H9 (cell line): ENCODE data around the gene ATP6V1G3. TPM values are rescaled to one million over a fixed set of nuclear protein-coding genes. Genes with fewer than 3 reads are reported as not detected.

Source experiments
- DNase-seq: peaks from one replicate; pipeline ENCODE4 v3.0.0-alpha.2; 2017
- H2AFZ ChIP-seq: one replicate; pipeline ENCODE4 v1.6.1; 2013; ENCODE audit warnings: mild to moderate bottlenecking, low read length, control low read depth, moderate library complexity
- H2AK5ac ChIP-seq: 2 replicates; pipeline ENCODE4 v1.6.1; 2013; ENCODE audit warnings: low read length, control low read depth, mixed read lengths; ENCODE audit not compliant: insufficient read length
- H2BK120ac ChIP-seq: one replicate; pipeline ENCODE4 v1.6.1; 2013; ENCODE audit warnings: low read depth, mild to moderate bottlenecking, low read length, control low read depth, inconsistent platforms; ENCODE audit not compliant: poor library complexity, severe bottlenecking
- H2BK12ac ChIP-seq: 2 replicates; pipeline ENCODE4 v1.6.1; 2013; ENCODE audit warnings: low read length, control low read depth, mixed read lengths, low read depth; ENCODE audit not compliant: insufficient read length
- H2BK15ac ChIP-seq: 2 replicates; pipeline ENCODE4 v1.6.1; 2013; ENCODE audit warnings: low read depth, low read length, control low read depth
- H2BK20ac ChIP-seq: one replicate; pipeline ENCODE4 v1.6.1; 2013; ENCODE audit warnings: low read depth, mild to moderate bottlenecking, low read length, control low read depth, inconsistent platforms; ENCODE audit not compliant: poor library complexity, severe bottlenecking
- H2BK5ac ChIP-seq: 2 replicates; pipeline ENCODE4 v1.6.1; 2013; ENCODE audit warnings: low read length, control low read depth, mixed read lengths; ENCODE audit not compliant: insufficient read length
- H3K14ac ChIP-seq: 2 replicates; pipeline ENCODE4 v1.6.1; 2013; ENCODE audit warnings: low read length, control low read depth; ENCODE audit not compliant: insufficient read depth
- H3K18ac ChIP-seq: 2 replicates; pipeline ENCODE4 v1.6.1; 2013; ENCODE audit warnings: low read depth, mild to moderate bottlenecking, mixed read lengths, low read length, control low read depth; ENCODE audit not compliant: insufficient read length
- H3K23ac ChIP-seq: 2 replicates; pipeline ENCODE4 v1.6.1; 2013; ENCODE audit warnings: low read length, control low read depth, mixed read lengths, low read depth; ENCODE audit not compliant: insufficient read length
- H3K23me2 ChIP-seq: 2 replicates; pipeline ENCODE4 v1.6.1; 2013; ENCODE audit warnings: low read depth, mild to moderate bottlenecking, mixed read lengths, low read length, control low read depth; ENCODE audit not compliant: insufficient read length, poor library complexity, severe bottlenecking
- H3K27ac ChIP-seq: 2 replicates; pipeline ENCODE4 v1.5.1; 2013; ENCODE audit warnings: low read length, control low read depth, mixed read lengths, low read depth; ENCODE audit not compliant: insufficient read length
- H3K27me3 ChIP-seq: 2 replicates; pipeline ENCODE4 v1.6.1; 2013; ENCODE audit warnings: low read length, control low read depth, inconsistent platforms; ENCODE audit not compliant: insufficient read depth
- H3K4ac ChIP-seq: 2 replicates; pipeline ENCODE4 v1.6.1; 2013; ENCODE audit warnings: low read depth, mild to moderate bottlenecking, control low read depth, inconsistent platforms, low read length, moderate library complexity
- H3K4me1 ChIP-seq: 2 replicates; pipeline ENCODE4 v1.6.1; 2013; ENCODE audit warnings: low read length, control low read depth, inconsistent platforms; ENCODE audit not compliant: insufficient read depth
- H3K4me2 ChIP-seq: 2 replicates; pipeline ENCODE4 v1.6.1; 2013; ENCODE audit warnings: low read length, control low read depth, mixed read lengths; ENCODE audit not compliant: insufficient read length, insufficient read depth
- H3K56ac ChIP-seq: 2 replicates; pipeline ENCODE4 v1.6.1; 2013; ENCODE audit warnings: low read depth, mild to moderate bottlenecking, mixed read lengths, low read length, control low read depth; ENCODE audit not compliant: insufficient read length
- H3K79me1 ChIP-seq: 2 replicates; pipeline ENCODE4 v1.6.1; 2013; ENCODE audit warnings: low read depth, mild to moderate bottlenecking, moderate library complexity, low read length, control low read depth, inconsistent platforms; ENCODE audit not compliant: insufficient read depth, poor library complexity, severe bottlenecking
- H3K79me2 ChIP-seq: 2 replicates; pipeline ENCODE4 v1.6.1; 2013; ENCODE audit warnings: low read length, control low read depth, inconsistent platforms; ENCODE audit not compliant: insufficient read depth
- H3K9ac ChIP-seq: 2 replicates; pipeline ENCODE4 v1.6.1; 2013; ENCODE audit warnings: low read length, control low read depth, mixed read lengths; ENCODE audit not compliant: insufficient read length; ENCODE audit errors: extremely low read depth
- H3K9me3 ChIP-seq: one replicate; pipeline ENCODE4 v1.6.1; 2013; ENCODE audit warnings: low read depth, low read length, inconsistent platforms; ENCODE audit not compliant: control insufficient read depth
- H3T11ph ChIP-seq: one replicate; pipeline ENCODE4 v1.6.1; 2013; ENCODE audit warnings: mild to moderate bottlenecking, low read length, control low read depth, inconsistent platforms
- H4K20me1 ChIP-seq: one replicate; pipeline ENCODE4 v1.6.1; 2013; ENCODE audit not compliant: control insufficient read depth, insufficient read length, insufficient read depth
- H4K5ac ChIP-seq: 2 replicates; pipeline ENCODE4 v1.6.1; 2013; ENCODE audit warnings: low read depth, mild to moderate bottlenecking, mixed read lengths, low read length, control low read depth; ENCODE audit not compliant: insufficient read length
- H4K8ac ChIP-seq: replicated peaks from 2 replicates; pipeline ENCODE4 v1.6.1; 2013; ENCODE audit warnings: low read length, control low read depth, mixed read lengths, low read depth; ENCODE audit not compliant: insufficient read length
- H4K91ac ChIP-seq: 2 replicates; pipeline ENCODE4 v1.6.1; 2013; ENCODE audit warnings: low read depth, mild to moderate bottlenecking, moderate library complexity, mixed read lengths, low read length, control low read depth; ENCODE audit not compliant: insufficient read length
- H3K27ac Mint-ChIP-seq, 3 experiments: 2 replicates in 2 of 3; 3 replicates in 1 of 3; pipeline ENCODE4 v1.8.0; 2020 to 2021; ENCODE audit warnings: mixed read lengths in 3 of 3, mild to moderate bottlenecking in 1 of 3, moderate library complexity in 1 of 3
- H3K27me3 Mint-ChIP-seq: 2 replicates; pipeline ENCODE4 v1.8.0; 2021; ENCODE audit warnings: low read depth, mild to moderate bottlenecking, moderate library complexity, mixed read lengths
- H3K36me3 Mint-ChIP-seq, 3 experiments: 2 replicates in 2 of 3; 3 replicates in 1 of 3; pipeline ENCODE4 v1.8.0; 2020 to 2021; ENCODE audit warnings: low read depth in 3 of 3, mixed read lengths in 3 of 3; ENCODE audit not compliant: insufficient read depth in 1 of 3
- H3K4me1 Mint-ChIP-seq, 2 experiments: 2 replicates each; pipeline ENCODE4 v1.8.0; 2020; ENCODE audit warnings: mixed read lengths in 2 of 2
- H3K4me3 Mint-ChIP-seq, 2 experiments: 2 replicates in 1 of 2; 3 replicates in 1 of 2; pipeline ENCODE4 v1.8.0; 2020 to 2021; ENCODE audit warnings: mild to moderate bottlenecking in 2 of 2, mixed read lengths in 2 of 2, moderate library complexity in 1 of 2
- H3K9me3 Mint-ChIP-seq, 2 experiments: 2 replicates in 1 of 2; 3 replicates in 1 of 2; pipeline ENCODE4 v1.8.0; 2020; ENCODE audit warnings: mild to moderate bottlenecking in 2 of 2, mixed read lengths in 2 of 2, moderate library complexity in 1 of 2
- CTCF ChIP-seq: fragments of 200-600 bp; sonication (generic); conservative IDR thresholded peaks from 3 replicates; pipeline ENCODE4 v1.8.0; 2021; ENCODE audit warnings: antibody characterized with exemption, mild to moderate bottlenecking
- WGBS: extraction: QIAGEN DNeasy Blood & Tissue Kit; methylation state at CpG from one replicate; pipeline ENCODE4 v1.1.7; 2013; ENCODE audit warnings: missing lambda C conversion rate, low lambda C conversion rate, mixed read lengths; ENCODE audit not compliant: insufficient read length; ENCODE audit errors: extremely low coverage; 5-methylcytosine and 5-hydroxymethylcytosine counted together
- total RNA-seq: library from RNA; stranded (reverse); gene quantifications from 2 replicates; pipeline ENCODE4 v1.2.1, GENCODE V29; 2021

The ATP6V1G3 gene
- total RNA-seq, 1 experiment from 2014 or later = not detected

- no peaks in the 10 kb centered on the region for H4K20me1 ChIP-seq
- Mint-ChIP-seq H3K4me1 (peaks cover 6 to 7% of the 10 kb centered on the region in 2 experiments), H3K36me3 (peaks cover 4 to 9% (median 4%) of the 10 kb centered on the region in 3 experiments; a peak in 3 of 7 replicates), H3K9me3 (peaks cover 7 to 11% of the 10 kb centered on the region in 2 experiments), H3K27ac (no peak overlapping the region), H3K27me3 (no peaks in the 10 kb centered on the region), H3K4me3 (no peak overlapping the region)
- H3K9me3 ChIP-seq = no peaks in the 10 kb centered on the region
- H3K4me1 ChIP-seq = no peaks in the 10 kb centered on the region
- H4K91ac ChIP-seq = no peak overlapping the region
- no peaks in the 10 kb centered on the region for H3K79me2 ChIP-seq
- H3K79me1 ChIP-seq = no peaks in the 10 kb centered on the region
- no peak overlapping the region for H2BK20ac ChIP-seq
- no peak overlapping the region for H4K5ac ChIP-seq
- H2BK5ac ChIP-seq = no peak overlapping the region
- H3K23ac ChIP-seq = no peak overlapping the region
- no peaks in the 10 kb centered on the region for H3K27me3 ChIP-seq
- H3T11ph ChIP-seq = no peak overlapping the region
- no peak for DNase-seq
- no peak overlapping the region for H2BK12ac ChIP-seq
- no peak overlapping the region for H4K8ac ChIP-seq
- no peak overlapping the region for H2BK120ac ChIP-seq
- H3K14ac ChIP-seq = no peak overlapping the region
- no peak overlapping the region for H2AK5ac ChIP-seq
- H3K18ac ChIP-seq = no peak overlapping the region
- no peak overlapping the region for H3K4me2 ChIP-seq
- H3K56ac ChIP-seq = no peak overlapping the region
- no peak overlapping the region for H3K4ac ChIP-seq
- no peak for TF ChIP-seq CTCF
- no peak overlapping the region for H2AFZ ChIP-seq
- H3K9ac ChIP-seq = no peak overlapping the region
- no peaks in the 10 kb centered on the region for H3K23me2 ChIP-seq
- H2BK15ac ChIP-seq = no peak overlapping the region
- H3K27ac ChIP-seq = no peak overlapping the region
- no CpG with 5 or more reads among the region's 1 CpG for WGBS
Observed at GRCh38 chr1:198498881-198499280, 41.6 kb downstream of the ATP6V1G3 start.
